Measurements from ENCODE around the gene PPARA. TPM values are rescaled to one million over a fixed set of nuclear protein-coding genes. Genes with fewer than 3 reads are reported as not detected.

Gene PPARA
- 11.4 and 19.5 TPM in 2 replicates for total RNA-seq

GRCh38 chr22:46150034-46150654, at the start of gene PPARA:
Gene PPARA, plus strand, starts transcription at chr22:46150526. Its CDS starts 47,858 bp downstream, at chr22:46198384.

GRCh38 chr22:46250035-46250782, 99.9 kb downstream of the PPARA start, which contains the start of gene CDPF1:
Gene CDPF1, minus strand, starts transcription at chr22:46250293. Its CDS starts 2,009 bp downstream, at chr22:46248284.

GRCh38 chr22:46263216-46263590, 112.9 kb downstream of the PPARA start, which contains the start of gene PKDREJ:
Gene PKDREJ, minus strand, starts transcription at chr22:46263343. Its CDS starts 21 bp downstream, at chr22:46263322.

GRCh38 chr22:46267431-46268279, 117.3 kb downstream of the PPARA start, which contains the start of gene TTC38:
Gene TTC38, plus strand, starts transcription at chr22:46268008. Its CDS starts 32 bp downstream, at chr22:46268040.

Other genes starting within 250 kb of the PPARA start
- gene WNT7B, start 173.4 kb upstream of the PPARA start, total RNA-seq, result 0.39 TPM in 1 of 2 replicates, not detected in the other
- 8.1 and 11.7 TPM in 2 replicates for gene CDPF1, start 99.8 kb downstream of the PPARA start, total RNA-seq
- gene PKDREJ, start 112.8 kb downstream of the PPARA start, total RNA-seq, result not detected in 2 replicates
- gene TTC38, start 117.5 kb downstream of the PPARA start, total RNA-seq, result 23.3 and 40.8 TPM in 2 replicates
- 8.8 and 21.7 TPM in 2 replicates for gene GTSE1, start 146.3 kb downstream of the PPARA start, total RNA-seq
- 26.8 and 33.2 TPM in 2 replicates for gene TRMU, start 185.2 kb downstream of the PPARA start, total RNA-seq